Activated effector memory CD4-positive, alpha-beta T cell treated with Interleukin-2 at 50 U/mL for 16 hours (primary cell): ENCODE measurements around the gene RYR3.

Experiments used
- DNase-seq: peaks from one replicate; pipeline ENCODE4 v3.0.0-alpha.2; 2020

Gene RYR3

DNA sequence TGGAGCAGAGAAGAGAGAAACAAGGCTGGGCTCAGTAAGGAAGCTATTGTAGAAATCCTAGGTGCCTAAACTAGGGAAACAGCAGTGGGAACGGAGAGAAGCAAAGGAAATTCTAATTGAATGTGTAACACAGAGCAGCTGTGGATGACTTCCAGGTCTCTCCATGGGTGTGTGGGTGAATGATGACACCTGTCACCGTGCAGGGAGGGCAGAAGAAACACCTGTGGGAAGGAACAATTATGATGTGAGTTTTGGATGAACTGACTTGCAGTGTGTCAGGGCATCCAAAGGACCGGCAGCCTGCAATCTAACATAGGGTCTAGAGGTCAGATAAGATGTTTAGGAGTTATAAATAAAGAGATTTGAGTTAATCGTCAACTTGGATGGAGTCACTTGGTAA lies 144.2 kb downstream of the RYR3 start:
- DNase-seq: no peak

DNA sequence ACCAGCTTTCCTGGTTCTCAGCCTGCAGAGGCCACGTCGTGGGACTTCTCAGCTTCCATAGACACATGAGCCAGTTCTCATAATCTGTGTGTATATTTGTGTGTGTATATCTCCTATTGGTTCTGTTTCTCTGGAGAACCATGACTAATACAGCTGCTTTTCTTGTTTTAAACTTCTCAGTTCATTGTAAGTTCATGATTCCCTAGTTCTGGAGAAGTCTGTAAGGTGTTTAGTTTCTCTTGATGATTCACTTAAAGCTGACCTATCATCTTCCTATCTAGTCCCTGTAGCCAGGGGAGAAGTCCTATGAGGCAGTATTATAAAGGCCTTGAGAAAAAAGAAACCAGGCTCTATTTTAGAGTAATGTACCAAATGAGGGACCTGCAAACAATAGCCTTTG lies 147.7 kb downstream of the RYR3 start:
- DNase-seq: no peak

DNA sequence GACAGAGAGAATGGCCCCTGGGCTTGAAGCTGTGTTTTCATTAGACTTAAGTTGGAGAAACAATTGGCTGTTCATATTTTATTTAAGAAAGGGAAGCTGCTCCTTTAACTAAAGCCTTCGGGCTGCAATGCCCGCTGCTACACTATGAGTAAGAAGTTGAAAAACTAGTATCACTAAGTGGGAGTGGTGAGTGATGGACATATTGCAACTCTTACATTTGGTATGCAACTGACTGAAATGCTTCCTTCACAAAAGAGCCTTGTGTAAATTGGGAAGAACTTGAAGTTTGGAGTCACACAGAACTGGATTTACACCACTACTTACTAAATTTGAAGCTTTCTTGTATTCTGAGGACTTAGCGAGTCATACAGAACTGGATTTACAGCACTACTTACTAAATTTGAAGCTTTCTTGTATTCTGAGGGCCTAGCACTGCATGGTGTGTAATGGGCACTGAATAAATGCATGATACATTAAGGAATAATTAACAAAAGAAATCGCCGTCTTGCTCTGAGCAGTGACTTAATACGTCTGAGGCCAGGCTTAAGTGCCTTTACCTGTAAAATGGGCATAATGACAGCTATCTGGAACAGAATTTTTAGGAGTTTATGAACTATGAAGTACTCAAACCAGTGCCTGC lies 149.5 kb downstream of the RYR3 start:
- no peak for DNase-seq

DNA sequence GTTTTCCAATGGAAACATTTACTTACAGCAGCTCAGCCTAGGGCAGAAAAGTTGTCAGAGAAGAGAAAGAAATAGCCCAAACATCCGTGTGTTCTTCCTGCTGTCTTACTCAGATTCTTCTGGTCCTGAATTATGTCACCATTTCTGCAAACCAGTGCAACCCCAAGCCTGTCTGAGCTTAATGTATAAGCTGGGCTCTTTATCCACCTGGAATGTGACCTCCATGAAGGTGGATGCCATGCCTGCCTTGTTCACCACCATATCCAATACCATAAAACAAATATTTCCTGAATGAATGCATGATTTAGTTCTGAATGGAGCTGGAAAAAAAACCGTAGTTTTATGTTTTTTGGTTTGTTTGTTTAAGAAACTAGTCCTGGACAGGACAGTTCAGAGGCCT lies 150.9 kb downstream of the RYR3 start:
- DNase-seq: no peak

DNA sequence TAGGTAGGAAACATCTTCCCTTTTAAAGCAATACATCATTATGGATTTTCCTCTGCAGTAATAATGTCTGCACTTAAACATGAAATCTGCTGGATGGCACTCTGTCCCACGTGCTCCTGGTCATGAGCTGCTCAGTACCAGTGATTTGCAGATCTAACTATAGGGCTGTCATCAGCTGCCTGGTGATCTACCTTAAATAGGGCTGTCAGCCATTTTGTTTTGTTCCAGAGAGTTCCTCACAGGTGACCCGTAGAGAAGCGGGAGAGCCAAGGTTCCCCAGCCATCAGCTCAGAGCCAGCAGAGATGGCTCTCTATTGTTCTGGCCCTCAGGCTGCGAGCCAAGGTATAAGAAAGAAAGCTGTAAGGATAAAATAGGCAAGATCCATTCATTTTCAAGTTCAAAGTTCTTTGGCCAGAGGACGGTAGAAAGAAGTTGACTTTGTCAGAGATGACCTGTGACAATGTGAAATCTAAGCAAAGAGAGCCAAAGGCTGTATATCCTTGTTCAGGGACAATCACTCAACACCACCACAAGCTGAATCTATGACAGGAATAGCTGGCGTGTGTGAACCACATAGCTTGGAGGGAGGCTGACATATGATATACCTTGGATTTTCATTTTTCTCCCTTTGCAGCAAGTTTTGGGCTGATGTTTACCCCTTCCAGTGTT lies 156.5 kb downstream of the RYR3 start:
- no peak for DNase-seq

DNA sequence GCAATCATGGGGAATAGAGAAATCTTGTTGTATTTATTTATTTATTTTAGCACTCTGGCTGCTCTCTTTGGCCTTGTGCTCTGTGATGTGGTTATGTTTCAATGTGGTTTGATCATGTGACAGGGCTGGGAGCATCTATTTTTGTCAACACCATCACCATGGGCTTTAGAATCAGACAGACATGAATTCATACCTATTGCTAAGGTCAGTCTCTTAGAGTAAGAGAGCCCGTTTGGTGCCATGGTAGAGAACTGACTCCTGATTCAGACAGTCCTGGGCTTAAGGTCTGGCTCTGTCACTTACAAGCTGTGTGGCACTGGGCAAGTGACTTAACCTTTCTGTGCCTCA lies 157.0 kb downstream of the RYR3 start:
- DNase-seq: no peak

DNA sequence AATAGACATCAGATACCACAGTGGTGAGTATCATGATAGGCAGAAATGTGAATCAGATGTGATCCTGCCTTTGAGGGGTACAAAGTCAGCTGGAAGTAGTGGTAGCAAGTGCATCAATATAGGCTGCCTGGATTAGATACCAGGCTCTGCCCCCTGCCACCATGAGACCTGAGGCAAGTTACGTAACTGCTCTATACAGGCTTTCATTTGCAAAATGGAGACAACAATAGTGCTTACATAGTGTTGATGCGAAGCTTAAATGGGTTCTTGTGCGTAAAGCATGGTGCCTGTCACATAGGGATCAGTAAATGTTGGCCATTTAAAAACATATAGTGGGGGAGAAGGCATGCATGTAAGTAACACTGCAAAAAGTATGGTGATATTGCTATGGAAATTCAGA lies 158.0 kb downstream of the RYR3 start:
- no peak for DNase-seq

DNA sequence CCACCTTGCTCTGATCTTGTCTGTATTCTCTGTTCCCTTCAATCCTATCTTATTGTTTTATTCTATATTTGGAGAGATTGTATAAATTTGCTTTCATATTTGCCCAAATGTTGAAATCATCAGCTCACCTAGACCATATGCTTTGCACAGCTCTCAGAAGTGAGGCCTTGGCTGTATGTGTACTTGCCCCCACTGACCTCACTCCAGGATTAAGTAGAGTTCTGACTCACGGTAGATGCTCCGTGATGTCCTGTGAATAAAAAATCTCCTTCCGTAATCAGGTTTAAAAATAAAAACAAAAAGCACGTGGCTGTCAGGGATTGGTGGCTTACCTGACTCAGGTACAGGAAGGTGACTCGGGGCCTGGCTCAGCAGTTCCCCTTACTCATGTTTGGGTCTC lies 162.2 kb downstream of the RYR3 start:
- no peak for DNase-seq

DNA sequence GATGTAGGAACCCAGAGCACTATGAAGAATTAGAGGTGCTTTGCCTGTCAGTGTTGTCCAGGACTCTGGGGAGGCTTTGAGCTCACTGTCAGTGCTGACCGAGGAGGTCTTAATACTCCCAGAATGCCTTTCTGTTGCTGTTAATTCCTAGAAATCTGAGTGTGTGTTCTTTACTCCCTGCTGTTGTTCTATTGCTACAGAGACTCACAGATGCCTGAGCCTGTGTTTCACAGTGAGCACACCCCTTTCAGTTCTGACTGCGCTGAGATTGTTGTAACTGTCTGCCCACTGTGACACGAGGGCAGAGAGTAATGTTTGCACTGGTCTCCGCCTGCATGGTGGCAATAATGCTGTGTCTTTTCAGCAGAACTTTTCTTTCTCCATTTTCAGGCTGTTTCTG lies 162.9 kb downstream of the RYR3 start:
- DNase-seq: no peak

DNA sequence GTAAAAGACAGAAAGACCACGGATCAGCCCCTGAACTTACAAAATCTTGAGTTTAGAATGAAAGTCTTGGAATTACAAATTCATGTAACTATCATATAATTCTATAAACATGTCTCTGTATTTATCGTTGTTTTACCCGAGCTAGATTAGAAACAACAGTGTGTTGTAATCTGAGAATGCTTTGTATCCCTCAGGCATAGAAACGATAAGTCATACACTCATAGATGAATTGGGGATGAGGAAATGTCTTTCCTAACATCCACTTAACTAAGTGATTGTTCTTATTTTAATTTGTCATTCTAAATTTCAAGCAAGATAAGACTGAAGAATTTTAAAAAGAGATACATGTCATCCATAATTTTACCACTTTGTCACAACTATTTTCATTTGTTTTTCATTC lies 165.3 kb downstream of the RYR3 start:
- DNase-seq: no peak

DNA sequence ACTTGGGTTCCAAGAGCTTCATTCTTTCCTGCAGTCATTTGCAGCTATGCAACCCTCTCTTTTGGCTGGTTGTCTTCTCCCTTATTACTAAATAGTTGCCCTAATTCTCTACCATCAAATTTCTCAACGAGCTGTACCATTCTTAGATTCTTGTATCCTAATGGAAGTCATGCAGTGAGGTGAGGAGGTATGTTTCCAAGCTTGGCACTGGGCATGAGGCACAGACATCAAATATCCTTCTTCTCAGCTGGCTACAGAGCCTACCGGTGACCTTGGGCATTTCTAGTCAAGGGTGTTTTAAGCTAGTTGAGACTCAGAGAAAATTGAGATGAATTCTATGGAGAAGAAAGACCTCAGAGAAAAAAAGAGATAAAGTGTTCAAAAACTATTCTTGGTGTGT lies 166.1 kb downstream of the RYR3 start:
- DNase-seq: no peak

DNA sequence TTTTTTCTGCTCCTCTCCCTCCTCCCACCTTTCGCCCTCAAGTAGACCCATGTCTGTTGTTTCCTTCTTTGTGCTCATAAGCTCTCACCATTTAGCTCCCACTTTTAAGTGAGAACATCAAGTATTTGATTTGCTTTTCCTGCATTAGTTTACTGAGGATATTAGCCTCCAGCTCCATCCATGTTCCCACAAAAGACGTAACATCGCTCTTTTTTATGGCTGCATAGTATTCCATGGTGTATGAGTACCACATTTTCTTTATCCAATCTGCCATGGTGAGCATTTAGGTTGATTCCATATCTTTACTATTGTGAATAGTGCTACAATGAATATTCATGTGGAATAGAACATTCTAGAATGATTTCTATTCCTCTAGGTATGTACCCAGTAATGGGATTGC lies 178.6 kb downstream of the RYR3 start:
- DNase-seq: no peak

DNA sequence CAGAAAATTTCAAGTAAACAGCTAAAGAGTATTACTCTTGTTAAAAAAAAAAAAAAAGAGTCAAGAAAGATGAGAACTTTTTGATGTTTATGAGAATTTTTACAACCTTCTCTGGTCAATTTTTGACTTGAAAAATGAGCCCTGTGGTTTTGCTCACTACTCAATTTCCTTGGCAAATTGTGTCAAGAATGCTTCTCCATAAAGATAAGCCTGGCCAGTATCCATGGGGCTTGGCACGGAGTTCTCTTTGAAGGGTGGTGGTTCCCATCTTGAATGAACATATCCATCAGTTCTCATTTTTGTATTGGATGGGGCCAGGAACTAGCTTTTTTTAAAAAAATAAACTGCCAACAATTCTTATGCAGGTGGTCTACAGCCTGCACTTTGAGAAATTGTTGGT lies 179.9 kb downstream of the RYR3 start:
- DNase-seq: no peak

DNA sequence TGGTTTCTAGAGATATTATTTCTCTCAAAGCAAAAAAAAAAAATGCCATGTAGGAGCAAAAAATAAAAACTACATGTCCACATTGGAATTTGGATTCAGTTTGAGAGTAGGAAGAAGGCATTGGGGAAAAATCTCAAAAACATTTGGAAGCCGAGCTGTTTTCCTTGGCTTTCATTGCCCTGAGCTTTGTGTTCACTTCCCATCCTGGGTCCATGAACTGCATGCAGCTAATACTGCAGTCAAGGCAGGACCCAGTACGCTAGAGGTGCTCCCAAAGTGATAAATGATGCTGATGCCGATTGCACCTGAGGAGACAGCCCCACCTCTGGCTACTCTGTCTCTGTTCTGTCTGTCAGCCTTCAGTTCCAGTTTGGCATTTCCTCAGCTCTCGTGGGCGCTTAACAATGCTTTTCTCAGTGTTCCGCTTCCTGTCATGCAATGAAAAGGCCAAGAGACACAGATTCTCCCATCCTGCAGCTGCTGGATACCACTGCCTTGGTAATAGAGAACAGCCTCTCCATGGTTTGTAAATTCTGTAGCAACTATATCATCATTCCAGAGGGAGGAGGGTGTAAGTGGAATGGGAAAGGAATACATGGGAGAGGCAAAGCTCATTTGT lies 181.8 kb downstream of the RYR3 start:
- no peak for DNase-seq

DNA sequence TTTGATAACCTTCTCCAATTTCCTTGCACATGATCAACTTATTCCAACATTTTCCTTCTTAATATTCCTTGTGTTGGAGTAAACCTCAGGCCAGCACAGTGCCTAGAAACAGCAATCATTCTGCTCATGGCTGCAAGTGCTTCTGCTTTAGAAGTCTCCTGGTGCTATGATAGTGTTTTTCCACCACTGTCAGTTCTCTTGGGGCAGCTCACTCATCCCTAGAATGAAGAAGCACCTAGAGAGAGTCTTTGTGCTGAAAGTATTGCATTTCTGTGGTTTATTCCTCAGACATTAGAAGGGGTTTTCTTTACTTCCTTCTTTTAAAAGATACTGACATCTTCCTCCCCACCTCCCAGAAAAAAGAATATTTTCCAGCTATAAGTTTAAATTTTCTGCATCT lies 183.5 kb downstream of the RYR3 start:
- no peak for DNase-seq

DNA sequence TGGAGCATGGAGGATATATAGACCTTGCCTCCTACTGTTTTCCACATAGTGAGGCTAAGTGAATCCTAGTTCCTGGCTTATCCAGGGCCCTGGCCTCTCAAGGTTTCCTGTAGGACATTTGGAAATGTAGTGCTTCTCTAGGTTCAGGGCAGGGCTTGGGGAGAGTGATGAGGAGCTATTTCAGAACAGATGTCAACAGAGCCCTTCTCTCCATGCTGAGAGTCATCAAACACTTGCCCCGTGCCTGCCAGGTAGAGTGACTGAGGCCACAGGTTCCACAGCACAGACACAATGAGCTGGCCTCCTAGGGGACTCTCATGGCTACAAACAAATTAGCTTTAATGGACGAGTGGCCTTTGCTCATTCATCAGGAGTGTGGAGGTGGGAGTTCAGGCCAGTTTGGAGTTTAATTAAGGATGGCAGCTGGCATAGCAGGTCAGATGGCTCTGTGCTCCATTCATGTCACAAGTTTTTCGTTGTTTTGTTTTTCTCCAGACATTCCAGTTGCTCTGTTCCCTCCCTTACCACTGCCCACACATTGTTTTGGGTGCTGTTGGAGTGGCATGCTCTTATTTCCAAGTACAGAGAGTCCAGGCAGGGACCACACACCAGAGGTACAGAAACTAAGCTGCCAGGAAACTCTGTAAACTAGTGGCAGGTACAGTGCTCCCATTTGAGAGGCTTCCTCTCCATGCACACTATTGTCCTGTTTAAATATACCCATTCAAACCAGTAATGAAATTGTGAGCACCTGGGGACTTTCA lies 189.8 kb downstream of the RYR3 start:
- no peak for DNase-seq

DNA sequence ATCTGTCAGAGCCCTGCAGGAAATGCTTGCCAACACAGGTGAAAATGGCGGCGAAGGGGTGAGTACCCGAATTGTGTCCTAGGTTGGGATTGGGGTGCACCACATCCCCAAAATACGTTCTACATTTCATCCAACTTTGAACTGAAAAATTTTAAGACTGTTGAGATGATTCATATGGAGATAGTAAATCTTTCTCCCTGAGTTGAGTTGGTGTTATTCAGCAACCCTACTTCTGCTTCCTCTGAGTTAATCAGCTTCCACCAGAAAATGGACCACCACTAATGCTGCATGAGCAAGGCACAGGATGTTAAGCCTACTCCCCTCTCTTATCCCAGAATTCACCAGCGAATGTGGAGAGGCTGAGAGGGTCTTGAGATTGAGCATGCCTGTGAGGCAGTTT lies 192.9 kb downstream of the RYR3 start:
- no peak for DNase-seq

DNA sequence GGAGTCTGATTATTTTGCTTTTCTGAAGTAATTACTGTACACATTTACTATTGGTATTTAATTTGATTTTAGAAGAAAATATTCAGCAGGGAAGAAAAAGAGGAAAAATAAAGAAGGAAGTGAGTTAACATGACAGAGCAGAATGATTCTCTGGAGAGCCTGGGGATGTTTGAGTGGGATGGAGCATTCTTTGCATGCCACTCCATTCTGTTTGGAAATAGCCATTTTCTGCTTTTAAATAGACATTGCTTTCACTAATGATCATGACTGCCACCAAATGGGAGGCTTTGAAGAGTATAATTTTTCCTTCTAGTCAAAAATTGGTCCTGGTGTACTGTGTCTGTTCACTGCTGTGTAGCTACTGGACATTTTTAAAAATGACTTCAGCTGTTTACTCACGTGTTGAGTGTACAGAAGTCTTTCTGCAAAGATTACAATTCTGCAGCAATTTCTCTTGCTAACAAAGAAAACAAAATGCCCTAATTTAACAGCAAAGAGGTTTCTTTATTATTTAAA lies 196.1 kb downstream of the RYR3 start:
- DNase-seq: no peak

DNA sequence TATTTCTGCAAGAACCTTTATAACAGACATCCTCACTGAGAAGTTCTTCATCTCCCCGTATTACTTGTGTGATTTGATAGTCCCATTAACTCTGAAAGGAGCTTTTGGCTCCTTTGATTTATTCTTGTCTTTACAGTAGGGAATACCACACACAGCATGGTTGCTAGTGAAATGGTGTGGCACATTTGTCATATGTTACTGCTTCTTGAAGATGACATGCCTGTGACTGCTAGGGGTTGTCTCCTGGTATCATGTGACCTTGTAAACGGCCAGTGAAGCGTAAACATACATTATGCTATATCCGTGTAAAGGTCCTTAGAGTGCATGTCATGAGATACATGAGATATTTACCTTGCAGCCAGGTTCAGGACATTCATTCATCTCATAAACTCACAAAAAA lies 197.9 kb downstream of the RYR3 start:
- DNase-seq: no peak

DNA sequence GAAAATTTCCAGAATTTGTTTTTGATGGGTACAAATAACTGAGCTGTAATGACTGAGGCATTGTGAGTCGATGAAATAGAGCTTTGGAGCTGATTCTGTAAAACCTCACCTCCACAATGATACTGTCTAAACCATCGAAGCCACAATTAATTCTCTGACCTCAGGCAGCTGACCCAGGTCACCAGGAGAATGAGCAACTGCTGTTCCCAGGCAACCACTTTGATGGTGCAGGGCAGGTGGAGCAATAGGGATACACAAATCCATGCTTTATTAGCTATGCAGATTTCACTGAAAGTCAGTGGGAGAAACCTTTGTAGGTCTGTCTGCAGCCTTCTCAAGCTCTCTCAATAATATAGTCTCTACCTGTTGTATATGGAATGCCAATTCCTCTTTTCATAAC lies 204.4 kb downstream of the RYR3 start:
- DNase-seq: no peak

DNA sequence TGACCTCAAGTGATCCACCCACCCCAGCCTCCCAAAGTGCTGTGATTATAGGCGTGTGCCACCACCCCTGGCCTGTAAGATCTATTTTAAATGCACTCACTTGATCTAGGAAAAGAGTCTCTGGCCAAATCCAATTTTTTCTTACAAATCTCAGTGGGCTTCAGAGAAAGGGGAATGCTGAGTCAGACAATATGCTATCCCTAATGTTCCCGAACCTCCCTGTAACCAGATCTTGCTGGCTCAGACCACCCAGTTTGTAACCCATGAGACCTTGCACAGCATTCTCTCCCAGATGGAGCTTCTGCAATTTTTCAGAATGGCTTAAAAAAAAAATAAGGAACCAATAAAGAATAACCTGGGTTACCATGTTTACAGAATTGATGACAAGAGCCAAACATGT lies 205.8 kb downstream of the RYR3 start:
- DNase-seq: no peak

DNA sequence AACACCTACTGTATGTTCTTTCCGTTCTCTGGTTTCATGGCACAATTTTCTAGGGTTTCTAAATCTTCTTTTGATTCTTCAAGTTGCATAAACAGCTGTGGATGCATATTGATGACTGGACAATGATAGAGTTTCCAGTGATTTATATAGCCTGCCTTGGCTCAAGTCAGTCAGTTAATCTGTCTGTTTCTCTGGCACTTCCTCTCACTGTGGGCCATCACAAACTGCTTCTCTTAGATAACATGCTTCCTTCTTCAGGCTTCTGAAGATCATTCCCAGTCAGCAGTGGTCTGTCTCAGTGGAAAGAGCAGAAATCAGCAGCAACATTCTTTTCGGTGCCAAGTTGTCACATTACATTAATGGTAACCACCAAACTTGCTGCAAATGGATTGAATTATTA lies 207.2 kb downstream of the RYR3 start:
- no peak for DNase-seq

DNA sequence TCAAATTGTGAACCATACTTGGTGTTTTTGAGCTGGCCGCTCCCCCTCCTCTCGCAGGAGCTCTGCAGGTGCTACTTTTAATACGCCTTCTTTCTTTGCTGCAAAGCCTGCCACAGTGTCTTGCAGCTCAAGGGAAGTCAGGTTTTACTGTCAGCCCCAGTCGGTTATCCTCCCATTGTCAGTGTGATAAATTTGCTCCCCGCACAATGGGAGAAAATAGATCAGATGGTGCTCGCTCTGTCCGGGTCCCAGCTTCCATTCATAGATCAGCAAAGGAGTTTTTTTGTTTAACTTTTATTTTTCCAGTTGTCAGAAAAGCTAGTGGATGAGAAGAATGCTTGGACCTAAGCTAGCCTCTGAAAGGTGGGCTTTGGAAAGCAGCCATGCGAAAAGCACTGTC lies 207.7 kb downstream of the RYR3 start:
- DNase-seq: no peak

DNA sequence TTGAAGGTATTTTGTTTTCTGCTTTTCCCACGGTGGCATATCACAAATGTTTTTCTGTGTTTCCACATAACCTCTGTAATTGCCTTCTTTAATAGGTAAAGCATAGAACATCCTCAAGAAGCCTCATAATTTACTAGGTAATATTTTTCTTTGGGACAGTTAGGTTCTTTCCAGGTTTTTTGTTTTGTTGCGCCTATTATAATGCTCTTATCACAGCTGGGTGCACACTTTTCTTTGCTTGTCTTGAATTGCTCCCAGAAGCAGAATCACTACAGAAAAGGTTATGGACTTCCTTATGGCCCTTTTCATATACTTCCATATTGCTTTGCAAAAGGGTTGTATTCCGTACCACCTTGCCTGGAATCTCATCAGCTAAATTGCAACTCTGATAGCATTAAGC lies 213.5 kb downstream of the RYR3 start:
- no peak for DNase-seq
